GM23338 (cell line): Measurements from ENCODE around the gene LTN1. TPM values are rescaled to one million over a fixed set of nuclear protein-coding genes. Genes with fewer than 3 reads are reported as not detected.

Experiments used
- ATAC-seq: fragments of 200-7000 bp; cut with Tn5 transposase; 3 replicates; pipeline ENCODE4 v1.9.1; 2020
- DNase-seq: peaks from one replicate; pipeline ENCODE4 v3.0.0-alpha.2; 2015; ENCODE audit warnings: low spot score
- H2AFZ ChIP-seq: fragments of 200-600 bp; sonication (generic); 2 replicates; pipeline ENCODE4 v1.8.0; 2016; ENCODE audit warnings: antibody characterized with exemption, mild to moderate bottlenecking, moderate library complexity
- H3F3A ChIP-seq: fragments of 200-600 bp; sonication (generic); replicated peaks from 2 replicates; pipeline ENCODE4 v1.8.0; 2017; ENCODE audit warnings: antibody characterized with exemption, mixed run types, low read depth
- H3K27ac ChIP-seq: fragments of 200-600 bp; sonication (generic); 2 replicates; pipeline ENCODE4 v1.6.1; 2016; ENCODE audit warnings: low read depth
- H3K27me3 ChIP-seq: fragments of 200-600 bp; sonication (generic); 2 replicates; pipeline ENCODE4 v1.8.0; 2016; ENCODE audit warnings: mild to moderate bottlenecking, mixed run types, moderate library complexity; ENCODE audit not compliant: insufficient read depth
- H3K36me3 ChIP-seq: fragments of 200-600 bp; sonication (generic); 2 replicates; pipeline ENCODE4 v1.8.0; 2016; ENCODE audit warnings: mild to moderate bottlenecking; ENCODE audit not compliant: insufficient read depth
- H3K4me1 ChIP-seq: fragments of 200-600 bp; sonication (generic); 2 replicates; pipeline ENCODE4 v1.8.0; 2016; ENCODE audit warnings: mild to moderate bottlenecking, moderate library complexity; ENCODE audit not compliant: insufficient read depth
- H3K4me2 ChIP-seq: fragments of 200-600 bp; sonication (generic); 2 replicates; pipeline ENCODE4 v1.7.1; 2017; ENCODE audit warnings: mixed run types
- H3K4me3 ChIP-seq: fragments of 200-600 bp; sonication (generic); 2 replicates; pipeline ENCODE4 v1.6.1; 2016; ENCODE audit warnings: mixed run types
- H3K79me2 ChIP-seq: fragments of 200-600 bp; sonication (generic); replicated peaks from 2 replicates; pipeline ENCODE4 v1.8.0; 2017; ENCODE audit warnings: mild to moderate bottlenecking; ENCODE audit not compliant: insufficient read depth
- H3K9me2 ChIP-seq: fragments of 200-600 bp; sonication (generic); 2 replicates; pipeline ENCODE4 v1.8.0; 2017; ENCODE audit not compliant: insufficient read depth
- H4K20me1 ChIP-seq: fragments of 200-600 bp; sonication (generic); replicated peaks from 2 replicates; pipeline ENCODE4 v1.8.0; 2017; ENCODE audit warnings: mild to moderate bottlenecking; ENCODE audit not compliant: insufficient read depth
- H3K27ac Mint-ChIP-seq: 2 replicates; pipeline ENCODE4 v1.8.0; 2020; ENCODE audit warnings: inconsistent platforms, mild to moderate bottlenecking, moderate library complexity, mixed read lengths
- H3K27me3 Mint-ChIP-seq: 3 replicates; pipeline ENCODE4 v1.8.0; 2022; ENCODE audit warnings: low read depth, mild to moderate bottlenecking, moderate library complexity, mixed read lengths, inconsistent platforms; ENCODE audit not compliant: insufficient read depth, poor library complexity
- H3K36me3 Mint-ChIP-seq: 3 replicates; pipeline ENCODE4 v1.8.0; 2021; ENCODE audit warnings: low read depth, mild to moderate bottlenecking, inconsistent platforms, moderate library complexity, mixed read lengths
- H3K4me1 Mint-ChIP-seq: 3 replicates; pipeline ENCODE4 v1.8.0; 2020; ENCODE audit warnings: mild to moderate bottlenecking, inconsistent platforms, mixed read lengths
- H3K4me3 Mint-ChIP-seq: 3 replicates; pipeline ENCODE4 v1.8.0; 2021; ENCODE audit warnings: moderate library complexity, mild to moderate bottlenecking, inconsistent platforms, mixed read lengths
- H3K9me3 Mint-ChIP-seq: 3 replicates; pipeline ENCODE4 v1.8.0; 2020; ENCODE audit warnings: moderate library complexity, mild to moderate bottlenecking, inconsistent platforms, mixed read lengths
- CREB1 ChIP-seq: fragments of 250-450 bp; sonication (Bioruptor Pico); IDR thresholded peaks from 2 replicates; pipeline ENCODE4 v1.5.0; 2020; ENCODE audit warnings: low read depth, mild to moderate bottlenecking, moderate library complexity
- CTCF ChIP-seq, 2 experiments: fragments of 200-600 bp in 1 of 2; sonication (generic) in 1 of 2; conservative IDR thresholded peaks; 2 replicates each; pipeline versions ENCODE4 v1.5.1 to v1.6.1; 2016 to 2017; ENCODE audit warnings: antibody characterized with exemption in 2 of 2, low read depth in 2 of 2, mild to moderate bottlenecking in 2 of 2, moderate library complexity in 1 of 2
- ETS1 ChIP-seq: IDR thresholded peaks from 2 replicates; pipeline ENCODE4 v1.6.1; 2016; ENCODE audit warnings: antibody characterized with exemption
- EZH2 ChIP-seq: fragments of 200-600 bp; sonication (generic); IDR thresholded peaks from one replicate; pipeline ENCODE4 v1.8.0; 2017; ENCODE audit warnings: antibody characterized with exemption, mild to moderate bottlenecking, low read depth; ENCODE audit not compliant: unreplicated experiment
- EZH2phosphoT487 ChIP-seq: fragments of 200-600 bp; sonication (generic); IDR thresholded peaks from one replicate; pipeline ENCODE4 v1.8.1; 2018; ENCODE audit warnings: antibody characterized with exemption; ENCODE audit not compliant: unreplicated experiment
- JUNB ChIP-seq: IDR thresholded peaks from one replicate; pipeline ENCODE4 v1.6.1; 2016; ENCODE audit warnings: antibody characterized with exemption; ENCODE audit not compliant: unreplicated experiment
- NANOG ChIP-seq: IDR thresholded peaks from 2 replicates; pipeline ENCODE4 v1.6.1; 2016; ENCODE audit warnings: antibody characterized with exemption, borderline replicate concordance
- REST ChIP-seq: IDR thresholded peaks from one replicate; pipeline ENCODE4 v1.6.1; 2018; ENCODE audit warnings: antibody characterized with exemption; ENCODE audit not compliant: unreplicated experiment
- STAT1 ChIP-seq: IDR thresholded peaks from one replicate; pipeline ENCODE4 v1.6.1; 2016; ENCODE audit warnings: antibody characterized with exemption; ENCODE audit not compliant: unreplicated experiment
- ZNF114 ChIP-seq: fragments of 250-450 bp; sonication (Bioruptor Pico); IDR thresholded peaks from 2 replicates; pipeline ENCODE4 v1.5.0; 2020; ENCODE audit warnings: mild to moderate bottlenecking, moderate library complexity
- ZNF331 ChIP-seq: fragments of 250-450 bp; sonication (Bioruptor Pico); IDR thresholded peaks from 2 replicates; pipeline ENCODE4 v1.5.0; 2020; ENCODE audit warnings: low read depth, mild to moderate bottlenecking, moderate library complexity
- polyA plus RNA-seq: library from polyadenylated mRNA; unstranded; fragments of >200 nt; fragmentation: Nextera tagmentation; extraction: Ambion mirVana; gene quantifications from 2 replicates; pipeline ENCODE4 v1.2.1, GENCODE V29; 2016
- total RNA-seq: library from RNA; depleted of rRNA; stranded (reverse); fragments of >200 nt; shearing (Covaris generic); gene quantifications from 2 replicates; pipeline ENCODE4 v1.2.3, GENCODE V29; 2014

The LTN1 gene
- total and polyA plus RNA-seq, 2 experiments from 2014 or later = 11.1 to 26.1 TPM

DNA sequence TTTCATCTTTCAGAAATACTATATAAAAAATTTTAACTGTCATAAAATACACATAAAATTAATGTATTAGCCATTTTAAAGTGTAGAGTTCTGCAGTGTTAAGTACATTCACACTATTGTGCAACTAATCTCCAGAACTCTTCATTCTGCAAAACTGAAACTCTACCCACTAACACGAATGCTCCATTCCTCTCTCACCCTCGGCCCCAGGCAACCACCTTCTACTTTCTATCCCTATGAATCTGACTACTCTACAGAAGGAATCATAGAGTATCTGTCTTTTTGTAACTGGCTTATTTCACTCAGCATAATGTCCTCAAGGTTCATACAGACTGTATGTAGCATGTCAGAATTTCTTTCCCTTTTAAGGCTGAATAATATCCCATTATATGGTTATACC lies 43.4 kb downstream of the LTN1 start:
- H3K27ac ChIP-seq = no peak overlapping the region
- no peaks in the 10 kb centered on the region for H3F3A ChIP-seq
- no peaks in the 10 kb centered on the region for H3K79me2 ChIP-seq
- Mint-ChIP-seq H3K4me1 (no peaks in the 10 kb centered on the region), H3K4me3 (no peak overlapping the region), H3K36me3 (peaks cover 13% of the 10 kb centered on the region; the same call in 2 of the 3 replicates), H3K27ac (no peak overlapping the region), H3K9me3 (no peaks in the 10 kb centered on the region), H3K27me3 (no peaks in the 10 kb centered on the region)
- ATAC-seq (no peak), DNase-seq (no peak)
- no peak overlapping the region for H3K4me3 ChIP-seq
- TF ChIP-seq CTCF (conservative IDR thresholded peaks at IDR 0.05; ENCODE audit: low read depth in 2 of 2) (no peak), REST (no peak)
- peaks cover 13% of the 10 kb centered on the region; the same call in 1 of the 2 replicates for H3K36me3 ChIP-seq
- no peak overlapping the region for H2AFZ ChIP-seq
- H3K4me1 ChIP-seq = no peaks in the 10 kb centered on the region
- no peaks in the 10 kb centered on the region for H4K20me1 ChIP-seq
- H3K4me2 ChIP-seq = no peak overlapping the region
- H3K9me2 ChIP-seq = no peaks in the 10 kb centered on the region
- no peaks in the 10 kb centered on the region for H3K27me3 ChIP-seq

DNA sequence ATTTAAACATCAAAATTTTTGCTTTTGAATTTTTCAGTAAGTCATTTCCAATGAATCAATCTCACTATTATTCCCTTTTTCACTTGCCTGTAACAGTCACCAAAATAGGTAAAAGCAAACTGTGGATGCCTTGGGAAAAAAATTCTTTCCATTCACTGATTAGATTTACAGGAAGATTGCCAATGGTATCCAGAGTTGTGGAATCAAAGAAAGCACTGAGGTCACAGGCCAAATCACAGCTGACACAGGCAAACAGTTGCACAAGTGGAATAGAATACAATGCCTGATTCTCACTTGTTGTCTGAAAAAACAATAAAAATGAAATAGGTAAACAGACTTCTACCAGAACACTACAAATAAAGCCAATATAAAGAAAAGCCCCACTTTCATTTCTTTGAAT lies 48.4 kb downstream of the LTN1 start:
- no peak overlapping the region for H3K4me3 ChIP-seq
- no peaks in the 10 kb centered on the region for H3K4me1 ChIP-seq
- H3K9me2 ChIP-seq = no peaks in the 10 kb centered on the region
- no peaks in the 10 kb centered on the region for H3K9me3 Mint-ChIP-seq
- no peaks in the 10 kb centered on the region for H3F3A ChIP-seq
- no peak overlapping the region for H3K27ac Mint-ChIP-seq
- no peak overlapping the region for H3K4me3 Mint-ChIP-seq
- DNase-seq = no peak
- no peaks in the 10 kb centered on the region for H3K27me3 ChIP-seq
- H3K36me3 Mint-ChIP-seq = peaks cover 4% of the 10 kb centered on the region; the same call in 2 of the 3 replicates
- no peaks in the 10 kb centered on the region for H3K27me3 Mint-ChIP-seq
- H3K79me2 ChIP-seq = no peaks in the 10 kb centered on the region
- no peaks in the 10 kb centered on the region for H3K4me1 Mint-ChIP-seq
- H3K4me2 ChIP-seq = no peak overlapping the region
- ATAC-seq = no peak
- H3K36me3 ChIP-seq = peaks cover 16% of the 10 kb centered on the region; the same call in 1 of the 2 replicates
- no peak overlapping the region for H2AFZ ChIP-seq
- no peak for TF ChIP-seq NANOG
- TF ChIP-seq CTCF (conservative IDR thresholded peaks at IDR 0.05; ENCODE audit: low read depth in 2 of 2) = no peak
- no peak for TF ChIP-seq CREB1 (CRISPR knock-in tag)
- no peak for TF ChIP-seq REST
- no peak for TF ChIP-seq STAT1
- TF ChIP-seq ZNF114 = no peak
- no peak for TF ChIP-seq EZH2
- no peak for TF ChIP-seq JUNB
- no peak for TF ChIP-seq ZNF331 (CRISPR knock-in tag)
- no peak for TF ChIP-seq ETS1
- TF ChIP-seq EZH2phosphoT487 = no peak
- H3K27ac ChIP-seq = no peak overlapping the region
- no peaks in the 10 kb centered on the region for H4K20me1 ChIP-seq
